Measurements from ENCODE around the gene CXCR6.

Gene CXCR6

DNA sequence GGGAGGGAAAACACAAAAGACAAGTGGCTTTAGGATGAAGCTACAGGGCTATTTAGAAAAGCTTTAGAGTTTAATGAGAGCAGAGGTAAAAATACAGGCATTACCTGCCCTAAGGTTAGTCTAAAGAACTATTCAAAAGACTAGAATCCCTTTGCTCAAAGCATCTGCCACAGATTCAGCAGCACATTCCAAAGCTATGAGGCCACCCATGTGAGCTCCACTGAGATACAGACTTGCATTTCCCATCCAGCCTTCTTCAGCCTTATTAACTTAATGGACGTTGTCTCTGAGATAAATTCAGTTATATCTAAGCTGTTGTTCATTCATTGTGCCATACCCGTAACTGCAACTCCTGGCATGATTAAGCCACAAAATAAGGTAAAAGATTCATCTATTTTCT, 25.4 kb downstream of the CXCR6 start:
- DNase-seq (ENCODE audit: low spot score) = no peak

DNA sequence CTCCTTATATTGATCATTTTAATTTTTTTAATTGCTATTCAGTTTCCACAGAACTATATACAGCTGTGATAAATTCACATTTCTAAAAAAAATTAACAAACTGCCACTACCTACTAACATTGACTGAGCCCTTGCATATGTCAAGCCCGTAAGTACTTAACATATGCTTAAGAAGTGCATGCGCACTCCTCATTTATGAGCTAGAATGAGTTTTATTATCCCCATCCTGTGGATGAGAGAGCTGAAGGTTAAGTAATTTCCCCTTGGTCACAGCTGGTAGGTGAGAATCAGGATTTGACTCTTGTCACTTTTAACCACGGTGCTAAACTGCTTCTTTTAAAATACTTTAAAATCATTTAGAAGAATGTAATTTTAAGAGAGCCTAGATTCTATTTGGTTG, 25.9 kb downstream of the CXCR6 start:
- no peak for DNase-seq (ENCODE audit: low spot score)

- DNase-seq (ENCODE audit: low spot score) = no peak
These were observed 26.7 kb downstream of the CXCR6 start for GRCh38 chr3:45969953-45970352.

DNA sequence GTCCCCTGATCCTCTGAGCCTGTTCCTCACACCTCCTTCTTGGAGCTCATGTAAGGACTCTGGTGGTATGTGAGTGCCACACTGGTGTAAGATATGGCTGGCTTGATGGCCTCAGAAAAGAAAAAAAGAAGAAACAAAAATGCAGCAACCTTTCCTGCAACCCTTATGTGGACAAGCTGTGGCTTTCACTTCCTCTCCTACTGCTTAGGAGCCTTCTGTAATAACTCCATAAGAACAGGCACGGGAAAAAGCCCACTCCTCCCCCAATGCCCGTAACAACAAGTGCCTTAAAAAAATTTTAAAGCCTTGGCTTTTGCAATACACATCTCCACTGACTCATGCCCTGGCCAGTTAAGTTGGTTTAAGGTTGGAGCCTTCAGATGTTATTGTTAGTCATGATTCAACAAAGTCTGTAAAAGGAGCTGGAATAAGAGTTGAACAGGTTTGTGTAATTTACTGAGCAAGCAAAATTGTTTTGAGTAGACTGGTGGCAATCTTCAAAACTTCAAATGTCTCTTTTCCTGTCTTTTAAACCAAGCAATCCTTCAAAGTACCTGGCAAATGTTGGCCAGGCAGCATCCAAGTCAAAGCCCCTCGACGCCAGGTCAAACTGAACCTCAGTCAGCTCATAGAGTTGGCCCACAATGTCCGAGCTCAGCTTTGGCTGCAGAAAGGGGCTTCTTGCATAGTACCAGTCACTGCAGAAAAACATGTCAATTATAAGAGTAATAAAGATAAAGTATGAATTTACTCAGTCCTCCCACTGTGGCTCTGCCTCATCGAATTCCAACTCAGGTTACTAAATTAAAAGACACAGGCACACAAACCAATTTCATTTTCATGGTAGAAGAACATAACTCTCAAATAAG, 29.5 kb downstream of the CXCR6 start:
- DNase-seq (ENCODE audit: low spot score) = no peak

- DNase-seq (ENCODE audit: low spot score) = no peak
These were observed 31.4 kb downstream of the CXCR6 start for GRCh38 chr3:45974686-45975085.

DNA sequence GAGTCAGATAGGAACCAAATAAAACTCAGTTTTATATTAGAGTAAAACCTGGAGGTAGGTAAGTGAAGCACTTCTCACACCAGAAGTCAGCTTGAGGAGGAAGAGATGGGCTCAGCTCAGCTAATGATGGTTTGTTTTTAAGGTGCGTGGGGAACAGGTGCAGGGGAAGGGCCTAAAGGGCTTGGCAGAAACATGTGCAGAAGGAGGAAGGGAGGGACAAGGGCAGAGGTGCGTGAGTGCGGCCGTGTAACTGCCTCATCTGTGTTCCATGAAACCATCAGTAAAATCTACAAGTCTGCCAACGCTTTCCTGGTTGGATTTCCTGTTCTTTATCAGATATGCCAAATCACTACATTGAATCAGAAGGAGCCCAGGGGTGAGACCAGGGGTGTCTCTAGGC, 32.4 kb downstream of the CXCR6 start:
- no peak for DNase-seq (ENCODE audit: low spot score)

- no peak for DNase-seq (ENCODE audit: low spot score)
These were observed 33.2 kb downstream of the CXCR6 start for GRCh38 chr3:45976191-45977091.

GRCh38 chr3:45978006-45978761, 34.9 kb downstream of the CXCR6 start:
- no peak for DNase-seq (ENCODE audit: low spot score)

- DNase-seq (ENCODE audit: low spot score) = no peak
These were observed 36.1 kb downstream of the CXCR6 start for GRCh38 chr3:45979378-45979777.

DNA sequence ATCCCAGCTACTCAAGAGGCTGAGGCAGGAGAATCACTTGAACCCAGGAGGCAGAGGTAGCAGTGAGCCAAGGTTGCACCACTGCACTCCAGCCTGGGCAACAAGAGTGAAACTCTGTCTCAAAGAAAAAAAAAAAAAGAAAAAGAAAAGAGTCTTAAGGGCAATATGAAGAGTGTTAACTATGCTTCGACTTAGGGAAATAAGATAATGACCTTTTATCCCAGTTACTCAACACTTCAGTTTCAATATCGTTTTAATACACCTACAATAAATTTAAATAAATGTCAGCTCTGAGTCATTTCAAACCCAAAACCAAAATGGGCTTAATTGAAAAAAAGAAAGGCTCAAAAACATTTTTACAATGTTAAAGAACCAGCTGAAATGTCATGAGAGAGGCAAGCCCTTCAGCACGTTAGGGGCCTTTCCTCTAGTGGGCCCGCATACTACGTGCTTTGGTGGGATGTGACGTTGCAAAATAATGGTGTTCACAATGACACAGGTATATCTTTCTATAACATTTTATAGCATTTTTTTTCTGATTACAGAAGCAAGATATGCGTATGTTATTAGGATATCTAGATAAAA, 37.1 kb downstream of the CXCR6 start:
- DNase-seq (ENCODE audit: low spot score) = no peak

GRCh38 chr3:45980819-45981218, 37.6 kb downstream of the CXCR6 start:
- DNase-seq (ENCODE audit: low spot score) = no peak

GRCh38 chr3:45981346-45982074, 38.2 kb downstream of the CXCR6 start:
- DNase-seq (ENCODE audit: low spot score) = no peak

DNA sequence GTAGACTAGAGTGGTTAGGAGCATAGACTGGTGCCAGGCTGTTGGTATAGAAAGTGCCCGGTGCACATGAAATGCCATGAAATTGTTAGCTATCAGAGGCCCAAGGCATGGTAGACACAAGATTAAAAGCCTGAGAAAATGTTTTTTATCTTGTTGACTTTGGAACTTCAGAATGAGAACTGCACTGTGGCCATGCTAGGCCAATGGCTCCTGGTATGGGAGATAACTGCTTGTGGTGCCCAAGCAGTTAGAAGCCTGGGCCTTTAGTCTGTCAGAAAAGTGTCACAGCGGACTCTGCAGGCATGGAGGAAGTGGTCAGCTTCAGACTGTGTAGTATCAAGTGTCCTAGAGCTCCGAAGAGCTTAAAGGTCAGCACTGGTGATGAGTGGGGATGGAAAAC, 40.5 kb downstream of the CXCR6 start:
- no peak for DNase-seq (ENCODE audit: low spot score)

DNA sequence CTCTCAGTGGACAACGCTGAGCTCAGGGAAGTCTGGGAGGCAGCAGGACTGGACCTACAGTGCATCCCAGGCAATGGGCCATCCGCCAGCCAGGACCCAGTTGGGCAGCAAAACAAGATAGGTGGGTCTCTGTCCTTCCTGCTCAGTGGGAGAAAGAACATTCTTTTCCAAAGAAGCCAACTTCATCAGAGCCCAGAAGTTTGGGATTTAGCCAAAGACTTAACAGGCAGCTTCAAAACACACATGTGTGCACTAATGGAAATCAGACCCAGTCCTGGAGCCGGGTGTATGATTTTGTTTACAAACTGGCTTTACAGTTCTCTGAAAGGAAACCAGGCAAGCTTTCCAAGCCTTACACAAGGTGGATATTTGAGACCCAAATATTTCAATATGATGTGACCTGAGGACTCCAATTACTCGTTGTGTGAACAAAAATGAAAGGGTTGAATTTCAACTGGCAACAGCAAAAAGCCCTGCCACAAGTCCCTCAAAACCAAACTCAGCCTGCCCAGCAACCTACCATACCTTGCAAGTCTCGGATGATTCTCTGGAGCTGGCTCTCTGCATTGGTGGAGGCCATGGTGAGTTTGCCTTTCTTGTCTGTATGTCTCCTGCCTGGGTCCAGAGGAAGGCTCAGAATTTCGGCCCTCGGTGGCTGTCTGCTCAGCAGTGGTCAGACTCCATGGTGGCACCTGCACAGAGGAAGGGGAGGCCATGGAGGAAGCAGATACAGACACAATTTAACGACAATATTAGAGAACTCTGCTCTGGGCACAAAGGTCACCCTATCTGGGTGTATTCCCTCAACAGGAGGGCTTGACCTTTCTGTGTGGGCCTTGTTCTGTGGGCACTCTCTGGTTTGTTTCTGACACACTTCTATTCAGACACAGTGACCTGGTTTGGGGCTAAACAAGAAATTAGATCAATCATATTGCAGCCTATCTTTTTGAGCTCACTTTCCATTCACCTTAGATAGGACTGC, 41.4 kb downstream of the CXCR6 start:
- DNase-seq (ENCODE audit: low spot score) = no peak

DNA sequence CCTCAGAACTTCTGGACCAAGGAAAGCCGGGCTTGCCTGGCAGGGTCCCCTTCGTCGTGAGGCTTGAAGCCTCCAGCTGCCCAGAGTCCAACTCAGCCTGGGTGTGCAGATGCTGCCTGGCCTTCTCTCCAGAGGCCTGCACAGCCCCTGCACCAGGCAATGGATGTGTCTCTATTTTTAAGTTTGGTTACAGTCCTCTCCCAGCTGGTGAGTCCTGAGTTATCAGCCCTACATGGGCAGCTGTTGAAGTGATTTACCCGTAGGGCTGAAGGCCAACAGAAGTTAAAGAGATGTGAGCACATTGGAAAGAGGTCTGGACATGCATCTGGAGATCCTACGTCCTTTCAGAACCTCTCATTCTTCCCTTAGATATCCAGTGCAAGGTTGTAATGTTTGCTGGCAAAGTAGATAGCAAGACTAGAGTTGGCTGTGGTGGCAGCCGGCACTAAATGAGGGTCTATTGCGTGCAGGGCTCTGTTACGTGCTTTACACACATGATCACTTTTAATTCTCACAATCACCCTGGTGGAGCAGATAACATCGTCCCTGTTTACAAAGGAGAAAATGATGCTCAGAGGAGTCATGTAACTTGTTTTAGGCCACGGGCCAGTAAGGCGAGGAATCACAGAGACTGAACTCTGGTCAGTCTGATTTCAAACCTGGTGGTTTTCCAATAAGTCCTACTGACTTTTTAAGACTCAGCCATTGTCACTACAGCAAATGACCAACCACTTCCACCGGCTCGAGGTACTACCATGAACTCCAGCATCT, 42.5 kb downstream of the CXCR6 start:
- no peak for DNase-seq (ENCODE audit: low spot score)

- DNase-seq (ENCODE audit: low spot score) = no peak
These were observed 43.2 kb downstream of the CXCR6 start for GRCh38 chr3:45986303-45986982.

- DNase-seq (ENCODE audit: low spot score) = no peak
These were observed 44.4 kb downstream of the CXCR6 start for GRCh38 chr3:45987368-45988291.

DNA sequence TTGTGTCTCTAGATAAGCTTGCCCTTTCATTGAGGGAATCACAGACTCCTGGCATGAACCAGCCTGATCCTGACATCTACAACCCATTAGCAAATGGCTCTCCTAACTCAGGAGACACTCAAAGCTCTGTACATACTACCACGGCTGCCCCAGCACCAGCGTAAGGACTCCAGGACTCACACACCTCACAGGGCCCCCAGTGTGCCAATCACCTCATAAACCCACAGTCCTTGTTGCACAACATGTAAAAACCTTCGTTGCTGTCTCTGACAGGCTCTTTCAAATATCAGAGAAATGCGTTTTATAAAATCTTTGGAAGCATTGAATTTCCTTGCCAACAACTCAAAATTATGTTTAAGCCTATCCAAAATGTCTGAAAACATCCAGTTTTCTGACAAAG, 45.1 kb downstream of the CXCR6 start:
- no peak for DNase-seq (ENCODE audit: low spot score)

All from kidney capillary endothelial cell (primary cell).